Tibial nerve (tissue), 4 donors: ENCODE measurements around the gene OBSCN. TPM values are rescaled to one million over a fixed set of nuclear protein-coding genes. Genes with fewer than 3 reads are reported as not detected.

Experiments used
- DNase-seq, 2 donors: peaks; one replicate each; pipeline ENCODE4 v3.0.0-alpha.2; 2019; ENCODE audit warnings: low spot score in 2 of 2
- H3K27ac ChIP-seq, 4 donors: fragments of 200-600 bp; sonication (generic) in 3 of 4; one replicate each; pipeline ENCODE4 v1.5.1; 2017 to 2019; ENCODE audit warnings: mild to moderate bottlenecking in 1 of 4
- H3K27me3 ChIP-seq, 2 donors: fragments of 200-600 bp; sonication (generic) in 1 of 2; one replicate each; pipeline versions ENCODE4 v1.5.1 to v1.6.0; 2017 to 2019
- H3K36me3 ChIP-seq, 3 donors: fragments of 200-600 bp; sonication (generic); one replicate each; pipeline ENCODE4 v1.5.1; 2018 to 2019
- H3K4me1 ChIP-seq, 4 donors: fragments of 200-600 bp; sonication (generic) in 3 of 4; one replicate each; pipeline ENCODE4 v1.5.1; 2017 to 2019
- H3K4me3 ChIP-seq, 4 donors: fragments of 200-600 bp; sonication (generic) in 3 of 4; one replicate each; pipeline ENCODE4 v1.5.1; 2017 to 2019; ENCODE audit warnings: mild to moderate bottlenecking in 1 of 4, moderate library complexity in 1 of 4
- H3K9me3 ChIP-seq, 4 donors: fragments of 200-600 bp; sonication (generic) in 3 of 4; one replicate each; pipeline ENCODE4 v1.5.1; 2017 to 2019
- CTCF ChIP-seq, 5 experiments: fragments of 200-600 bp in 3 of 5; fragments of 450-650 bp in 2 of 5; sonication (generic) in 3 of 5; IDR thresholded peaks; one replicate each; pipeline ENCODE4 v1.5.1; 2016 to 2019; ENCODE audit warnings: antibody characterized with exemption in 5 of 5, mild to moderate bottlenecking in 3 of 5, moderate library complexity in 2 of 5
- EP300 ChIP-seq, 2 donors: sonication (generic); formaldehyde crosslinking; IDR thresholded peaks; one replicate each; pipeline ENCODE4 v1.6.1; 2017; ENCODE audit warnings: antibody characterized with exemption in 2 of 2, mild to moderate bottlenecking in 1 of 2
- POLR2A ChIP-seq, 2 donors: fragments of 450-650 bp; IDR thresholded peaks; one replicate each; pipeline ENCODE4 v1.6.1; 2017; ENCODE audit warnings: antibody characterized with exemption in 2 of 2, mild to moderate bottlenecking in 2 of 2, moderate library complexity in 2 of 2
- WGBS, 2 donors: methylation state at CpG; one replicate each; pipeline ENCODE4 v1.1.5; 2018; 5-methylcytosine and 5-hydroxymethylcytosine counted together
- total RNA-seq, 4 donors: library from RNA; depleted of rRNA; stranded (reverse); fragments of >200 nt; gene quantifications; one replicate each; pipeline ENCODE4 v1.1.0, GENCODE V29; 2016

The OBSCN gene
- total RNA-seq, 4 donors from 2014 or later, result 8.5 to 22.6 (median 19.0) TPM

GRCh38 chr1:228337031-228337564 lies 129.3 kb downstream of the OBSCN start:
- H3K9me3 ChIP-seq, result no peaks in the 10 kb centered on the region
- H3K27me3 ChIP-seq, result no peaks in the 10 kb centered on the region
- 90 to 92% methylated on average over 9 to 14 of the region's 15 CpGs for WGBS, 2 donors
- H3K4me3 ChIP-seq, result no peak overlapping the region
- TF ChIP-seq CTCF (IDR thresholded peaks at IDR 0.05) (no peak), EP300 (IDR thresholded peaks at IDR 0.05) (no peak), POLR2A (IDR thresholded peaks at IDR 0.05) (no peak)
- no peak for DNase-seq
- peaks cover 0 to 21% (median 0%) of the 10 kb centered on the region in 3 donors for H3K36me3 ChIP-seq
- no peaks in the 10 kb centered on the region for H3K4me1 ChIP-seq
- H3K27ac ChIP-seq, result no peak overlapping the region

- DNase-seq, result no peak
- TF ChIP-seq CTCF (IDR thresholded peaks at IDR 0.05), result no peak
- TF ChIP-seq EP300 (IDR thresholded peaks at IDR 0.05), result no peak
- no peak for TF ChIP-seq POLR2A (IDR thresholded peaks at IDR 0.05)
- Histone ChIP-seq H3K9me3 (no peaks in the 10 kb centered on the region), H3K27ac (no peak overlapping the region), H3K36me3 (peaks cover 0 to 20% (median 0%) of the 10 kb centered on the region in 3 donors), H3K4me1 (no peaks in the 10 kb centered on the region), H3K27me3 (no peaks in the 10 kb centered on the region), H3K4me3 (no peak overlapping the region)
- 91% methylated on average over 20 to 26 of the region's 26 CpGs for WGBS, 2 donors
These were observed 130.1 kb downstream of the OBSCN start for GRCh38 chr1:228337711-228338520.

- Histone ChIP-seq H3K27me3 (no peaks in the 10 kb centered on the region), H3K9me3 (no peaks in the 10 kb centered on the region), H3K4me1 (no peaks in the 10 kb centered on the region), H3K4me3 (no peak overlapping the region), H3K36me3 (peaks cover 0 to 15% (median 0%) of the 10 kb centered on the region in 3 donors), H3K27ac (no peak overlapping the region)
- TF ChIP-seq CTCF (IDR thresholded peaks at IDR 0.05), result no peak
- TF ChIP-seq POLR2A (IDR thresholded peaks at IDR 0.05), result no peak
- TF ChIP-seq EP300 (IDR thresholded peaks at IDR 0.05), result no peak
- WGBS, 2 donors, result 84 to 88% methylated on average over 9 to 18 of the region's 21 CpGs
- DNase-seq, result no peak
These were observed 130.7 kb downstream of the OBSCN start for GRCh38 chr1:228338521-228339051.

GRCh38 chr1:228339059-228339704 lies 131.3 kb downstream of the OBSCN start:
- 88 to 96% methylated on average over 8 to 9 of the region's 9 CpGs for WGBS, 2 donors
- H3K36me3 ChIP-seq, result peaks cover 0 to 15% (median 0%) of the 10 kb centered on the region in 3 donors
- no peak for TF ChIP-seq CTCF (IDR thresholded peaks at IDR 0.05)
- no peak for TF ChIP-seq EP300 (IDR thresholded peaks at IDR 0.05)
- no peak for TF ChIP-seq POLR2A (IDR thresholded peaks at IDR 0.05)
- H3K27ac ChIP-seq, result no peak overlapping the region
- H3K27me3 ChIP-seq, result no peaks in the 10 kb centered on the region
- no peaks in the 10 kb centered on the region for H3K4me1 ChIP-seq
- no peak overlapping the region for H3K4me3 ChIP-seq
- DNase-seq, result no peak
- no peaks in the 10 kb centered on the region for H3K9me3 ChIP-seq
